Mesothelial cell of epicardium (in vitro differentiated cells): ENCODE results near the gene LRCH2. TPM values are rescaled to one million over a fixed set of nuclear protein-coding genes. Genes with fewer than 3 reads are reported as not detected.

ENCODE experiments used
- DNase-seq, 2 experiments: peaks; one replicate each; pipeline ENCODE4 v3.0.0; 2021; ENCODE audit warnings: low spot score in 2 of 2; ENCODE audit not compliant: unreplicated experiment in 2 of 2
- H3K27ac Mint-ChIP-seq: 2 replicates; pipeline ENCODE4 v1.8.0; 2021; ENCODE audit warnings: mixed read lengths
- H3K27me3 Mint-ChIP-seq: 2 replicates; pipeline ENCODE4 v1.8.0; 2021; ENCODE audit warnings: low read depth, mixed read lengths
- H3K36me3 Mint-ChIP-seq: 2 replicates; pipeline ENCODE4 v1.8.0; 2021; ENCODE audit warnings: mixed read lengths
- H3K4me1 Mint-ChIP-seq: 2 replicates; pipeline ENCODE4 v1.8.0; 2021; ENCODE audit warnings: mixed read lengths
- H3K4me3 Mint-ChIP-seq: 2 replicates; pipeline ENCODE4 v1.8.0; 2021; ENCODE audit warnings: mild to moderate bottlenecking, moderate library complexity, mixed read lengths
- H3K9me3 Mint-ChIP-seq: 2 replicates; pipeline ENCODE4 v1.8.0; 2021; ENCODE audit warnings: mixed read lengths
- total RNA-seq: library from RNA; stranded (reverse); gene quantifications from 3 replicates; pipeline ENCODE4 v1.2.1, GENCODE V29; 2021
- TF ChIP-seq, protein P1 (sequence below): fragments of 200-600 bp; sonication (generic); IDR thresholded peaks from one replicate; pipeline ENCODE4 v1.5.0; 2021; ENCODE audit warnings: antibody characterized with exemption; ENCODE audit not compliant: unreplicated experiment

LRCH2 gene
- total RNA-seq, 1 donor from 2014 or later = 29.1 TPM

DNA sequence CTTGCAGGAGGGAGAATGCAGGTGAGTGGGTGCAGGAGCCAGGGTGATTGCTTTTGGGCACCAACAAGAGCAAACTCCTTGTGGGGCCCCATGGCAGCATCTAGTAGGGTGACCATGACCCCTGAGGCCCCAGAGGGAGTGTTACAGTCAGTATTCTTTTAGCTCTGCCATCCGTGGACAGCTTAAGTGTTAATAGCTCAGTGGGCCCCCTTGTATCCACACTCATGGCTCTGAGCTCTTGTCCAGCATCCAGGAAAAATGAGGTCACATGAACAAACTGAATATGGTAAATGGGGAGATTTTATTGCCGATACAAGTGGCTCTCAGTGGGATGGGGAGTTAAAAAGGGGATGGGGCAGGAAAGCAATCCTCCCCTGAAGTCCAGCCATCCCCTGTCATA is 27.3 kb upstream of the LRCH2 start:
- H3K27me3 Mint-ChIP-seq = no peaks in the 10 kb centered on the region
- H3K4me3 Mint-ChIP-seq = no peak overlapping the region
- H3K9me3 Mint-ChIP-seq = no peaks in the 10 kb centered on the region

DNA sequence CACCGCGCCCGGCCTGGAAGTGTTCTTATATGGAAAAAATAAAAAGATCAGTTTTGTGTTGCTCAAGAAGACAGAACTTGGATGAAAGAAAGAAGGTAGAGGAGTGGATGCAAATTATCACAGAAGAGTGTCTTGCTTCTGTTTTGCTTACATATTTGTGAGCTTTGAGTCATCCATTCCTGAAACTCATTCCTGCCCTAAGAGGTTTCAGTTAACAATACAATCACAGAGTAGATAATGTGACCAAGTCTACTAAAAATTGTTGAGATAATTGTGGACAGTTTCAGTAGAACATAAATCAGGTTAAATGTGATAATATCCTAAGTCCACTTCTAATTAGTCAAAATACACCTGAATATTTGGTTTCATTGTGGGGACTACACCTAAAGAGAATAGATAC is 26.4 kb upstream of the LRCH2 start:
- TF ChIP-seq, protein P1, sequence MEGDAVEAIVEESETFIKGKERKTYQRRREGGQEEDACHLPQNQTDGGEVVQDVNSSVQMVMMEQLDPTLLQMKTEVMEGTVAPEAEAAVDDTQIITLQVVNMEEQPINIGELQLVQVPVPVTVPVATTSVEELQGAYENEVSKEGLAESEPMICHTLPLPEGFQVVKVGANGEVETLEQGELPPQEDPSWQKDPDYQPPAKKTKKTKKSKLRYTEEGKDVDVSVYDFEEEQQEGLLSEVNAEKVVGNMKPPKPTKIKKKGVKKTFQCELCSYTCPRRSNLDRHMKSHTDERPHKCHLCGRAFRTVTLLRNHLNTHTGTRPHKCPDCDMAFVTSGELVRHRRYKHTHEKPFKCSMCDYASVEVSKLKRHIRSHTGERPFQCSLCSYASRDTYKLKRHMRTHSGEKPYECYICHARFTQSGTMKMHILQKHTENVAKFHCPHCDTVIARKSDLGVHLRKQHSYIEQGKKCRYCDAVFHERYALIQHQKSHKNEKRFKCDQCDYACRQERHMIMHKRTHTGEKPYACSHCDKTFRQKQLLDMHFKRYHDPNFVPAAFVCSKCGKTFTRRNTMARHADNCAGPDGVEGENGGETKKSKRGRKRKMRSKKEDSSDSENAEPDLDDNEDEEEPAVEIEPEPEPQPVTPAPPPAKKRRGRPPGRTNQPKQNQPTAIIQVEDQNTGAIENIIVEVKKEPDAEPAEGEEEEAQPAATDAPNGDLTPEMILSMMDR = no peak
- Mint-ChIP-seq H3K9me3 (no peaks in the 10 kb centered on the region), H3K27ac (peak overlapping the region; percentile 97), H3K27me3 (no peaks in the 10 kb centered on the region), H3K4me3 (no peak overlapping the region), H3K36me3 (no peaks in the 10 kb centered on the region), H3K4me1 (peaks cover 56% of the 10 kb centered on the region)
- DNase-seq = no peak

More for the DNA sequence above, 27.3 kb upstream of the LRCH2 start:
- TF ChIP-seq, protein P1 = no peak
- H3K27ac Mint-ChIP-seq = no peak overlapping the region
- peaks cover 60% of the 10 kb centered on the region for H3K4me1 Mint-ChIP-seq
- DNase-seq = no peak
- H3K36me3 Mint-ChIP-seq = no peaks in the 10 kb centered on the region

- peak overlapping the region; percentile 97 for H3K27ac Mint-ChIP-seq
- TF ChIP-seq, protein P1 = no peak
- H3K9me3 Mint-ChIP-seq = no peaks in the 10 kb centered on the region
- H3K27me3 Mint-ChIP-seq = no peaks in the 10 kb centered on the region
- H3K4me3 Mint-ChIP-seq = peak overlapping the region; percentile 37
- DNase-seq = no peak
- no peaks in the 10 kb centered on the region for H3K36me3 Mint-ChIP-seq
- peaks cover 58% of the 10 kb centered on the region for H3K4me1 Mint-ChIP-seq
Observed at GRCh38 chrX:115259238-115259875, 25.5 kb upstream of the LRCH2 start.

DNA sequence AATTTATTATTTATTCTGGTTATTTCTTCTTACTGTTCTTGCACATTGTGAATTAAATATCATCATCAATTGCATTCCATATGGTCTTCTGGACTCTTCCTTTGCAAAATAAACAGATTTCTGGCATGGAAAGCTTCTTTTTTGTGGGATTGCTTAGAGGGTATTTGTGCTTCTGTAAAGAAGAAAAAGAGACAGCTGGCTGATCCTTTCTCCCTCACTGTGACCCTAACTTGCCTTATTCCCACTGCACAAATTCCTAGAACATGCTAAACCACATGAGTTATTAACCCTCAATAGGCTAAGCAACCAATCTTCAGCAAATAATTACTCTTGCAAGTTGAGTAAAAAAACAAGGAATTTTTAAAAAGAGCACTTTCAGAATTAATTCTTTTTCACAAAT is 23.8 kb upstream of the LRCH2 start:
- DNase-seq = no peak
- Mint-ChIP-seq H3K4me1 (peaks cover 52% of the 10 kb centered on the region), H3K27ac (no peak overlapping the region), H3K27me3 (no peaks in the 10 kb centered on the region), H3K9me3 (no peaks in the 10 kb centered on the region), H3K36me3 (no peaks in the 10 kb centered on the region), H3K4me3 (no peak overlapping the region)
- TF ChIP-seq, protein P1 = no peak

DNA sequence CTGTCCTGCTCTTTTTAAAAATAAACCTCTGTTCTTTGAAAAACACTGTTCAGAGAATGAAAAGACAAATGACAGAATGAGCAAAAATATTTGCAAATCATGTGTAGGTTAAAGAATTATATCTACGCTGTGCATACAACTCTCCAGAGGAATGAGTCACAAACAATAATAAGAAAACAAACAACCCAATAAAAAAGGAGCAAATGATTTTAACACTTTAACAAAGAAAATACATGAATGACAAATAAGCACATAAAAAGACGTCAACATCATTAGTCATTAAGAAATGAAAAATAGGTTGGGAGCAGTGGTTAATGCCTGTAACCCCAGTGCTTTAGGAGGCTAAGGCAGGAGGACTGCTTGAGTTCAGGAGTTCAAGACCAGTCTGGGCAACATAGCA is 21.1 kb upstream of the LRCH2 start:
- no peak overlapping the region for H3K27ac Mint-ChIP-seq
- DNase-seq = no peak
- TF ChIP-seq, protein P1 = no peak
- no peak overlapping the region for H3K4me3 Mint-ChIP-seq
- no peaks in the 10 kb centered on the region for H3K9me3 Mint-ChIP-seq
- no peaks in the 10 kb centered on the region for H3K27me3 Mint-ChIP-seq
- H3K4me1 Mint-ChIP-seq = peaks cover 40% of the 10 kb centered on the region
- no peaks in the 10 kb centered on the region for H3K36me3 Mint-ChIP-seq
